ENCODE measurements around the gene HDDC3.

Gene HDDC3

DNA sequence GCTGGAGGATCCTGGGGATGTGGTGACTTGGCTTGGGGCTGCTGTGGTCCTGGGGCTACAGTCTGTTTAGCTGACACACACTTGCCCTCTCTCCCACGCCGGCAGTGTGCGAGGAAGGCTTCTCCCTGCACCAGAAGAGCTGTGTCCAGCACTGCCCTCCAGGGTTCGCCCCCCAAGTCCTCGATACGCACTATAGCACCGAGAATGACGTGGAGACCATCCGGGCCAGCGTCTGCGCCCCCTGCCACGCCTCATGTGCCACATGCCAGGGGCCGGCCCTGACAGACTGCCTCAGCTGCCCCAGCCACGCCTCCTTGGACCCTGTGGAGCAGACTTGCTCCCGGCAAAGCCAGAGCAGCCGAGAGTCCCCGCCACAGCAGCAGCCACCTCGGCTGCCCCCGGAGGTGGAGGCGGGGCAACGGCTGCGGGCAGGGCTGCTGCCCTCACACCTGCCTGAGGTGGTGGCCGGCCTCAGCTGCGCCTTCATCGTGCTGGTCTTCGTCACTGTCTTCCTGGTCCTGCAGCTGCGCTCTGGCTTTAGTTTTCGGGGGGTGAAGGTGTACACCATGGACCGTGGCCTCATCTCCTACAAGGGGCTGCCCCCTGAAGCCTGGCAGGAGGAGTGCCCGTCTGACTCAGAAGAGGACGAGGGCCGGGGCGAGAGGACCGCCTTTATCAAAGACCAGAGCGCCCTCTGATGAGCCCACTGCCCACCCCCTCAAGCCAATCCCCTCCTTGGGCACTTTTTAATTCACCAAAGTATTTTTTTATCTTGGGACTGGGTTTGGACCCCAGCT lies 51.0 kb downstream of the HDDC3 start:
- DNase-seq (ENCODE audit: low read depth in 3 of 3, low spot score in 1 of 3) = no peak

- DNase-seq (ENCODE audit: low read depth in 3 of 3, low spot score in 1 of 3) = no peak
These were observed 51.8 kb downstream of the HDDC3 start for GRCh38 chr15:90880381-90881145.
